Right renal cortex interstitium (tissue), 3 donors: ENCODE data around the gene ESPNL. TPM values are rescaled to one million over a fixed set of nuclear protein-coding genes. Genes with fewer than 3 reads are reported as not detected.

ENCODE experiments used
- DNase-seq, 3 donors: peaks; one replicate each; pipeline ENCODE4 v3.0.0-alpha.2; 2013; ENCODE audit warnings: low read depth in 3 of 3, low spot score in 2 of 3
- polyA plus RNA-seq, 3 donors: library from polyadenylated mRNA; unstranded; fragments of 120-200 nt; gene quantifications; one replicate each; pipeline ENCODE4 v1.2.1, GENCODE V29; 2013; ENCODE audit not compliant: insufficient read length in 3 of 3

Gene ESPNL
- polyA plus RNA-seq, 3 donors: 0.39 to 1.4 (median 1.3) TPM

GRCh38 chr2:238097201-238097987, 2.7 kb upstream of the ESPNL start:
- DNase-seq: no peak

- no peak for DNase-seq
Observed at GRCh38 chr2:238097988-238098871, 1.9 kb upstream of the ESPNL start.

GRCh38 chr2:238098901-238099713, 1.0 kb upstream of the ESPNL start:
- no peak for DNase-seq

GRCh38 chr2:238099714-238100048, 459 bp upstream of the ESPNL start:
- DNase-seq: no peak

- no peak for DNase-seq
Observed at GRCh38 chr2:238100821-238101771, 956 bp downstream of the ESPNL start.

- no peak for DNase-seq
Observed at GRCh38 chr2:238101891-238102841, 2.0 kb downstream of the ESPNL start.

- no peak for DNase-seq
Observed at GRCh38 chr2:238102865-238103264, 2.7 kb downstream of the ESPNL start.

- no peak for DNase-seq
Observed at GRCh38 chr2:238103465-238104225, 3.5 kb downstream of the ESPNL start.

GRCh38 chr2:238104226-238104690, 4.1 kb downstream of the ESPNL start:
- DNase-seq: no peak

- DNase-seq: no peak
Observed at GRCh38 chr2:238104691-238105371, 4.7 kb downstream of the ESPNL start.

- DNase-seq: no peak
Observed at GRCh38 chr2:238105506-238106338, 5.6 kb downstream of the ESPNL start.

GRCh38 chr2:238106339-238106697, 6.2 kb downstream of the ESPNL start:
- no peak for DNase-seq

- DNase-seq: no peak
Observed at GRCh38 chr2:238106698-238107524, 6.8 kb downstream of the ESPNL start.

- no peak for DNase-seq
Observed at GRCh38 chr2:238107525-238108422, 7.6 kb downstream of the ESPNL start.
